Ascending aorta (tissue), 2 donors: ENCODE measurements around the gene LRPPRC. TPM values are rescaled to one million over a fixed set of nuclear protein-coding genes. Genes with fewer than 3 reads are reported as not detected.

Experiments used
- DNase-seq, 2 donors: peaks; one replicate each; pipeline ENCODE4 v3.0.0-alpha.2; 2019; ENCODE audit warnings: low spot score in 2 of 2
- H3K27ac ChIP-seq, 2 donors: fragments of 200-600 bp; sonication (generic); one replicate each; pipeline ENCODE4 v1.5.1; 2016 to 2017; ENCODE audit warnings: mild to moderate bottlenecking in 1 of 2
- H3K27me3 ChIP-seq: fragments of 200-600 bp; sonication (generic); one replicate; pipeline ENCODE4 v1.5.1; 2017
- H3K36me3 ChIP-seq, 2 donors: fragments of 200-600 bp; sonication (generic); one replicate each; pipeline ENCODE4 v1.5.1; 2016
- H3K4me1 ChIP-seq, 2 donors: fragments of 200-600 bp; sonication (generic); one replicate each; pipeline ENCODE4 v1.5.1; 2016 to 2017; ENCODE audit warnings: mild to moderate bottlenecking in 1 of 2
- H3K4me3 ChIP-seq, 2 donors: fragments of 200-600 bp; sonication (generic); one replicate each; pipeline ENCODE4 v1.5.1; 2016 to 2017; ENCODE audit warnings: mild to moderate bottlenecking in 1 of 2
- H3K9me3 ChIP-seq, 2 donors: fragments of 200-600 bp; sonication (generic); one replicate each; pipeline ENCODE4 v1.5.1; 2016
- intact Hi-C: fragments of 100-400 bp; cut with DNase I; formaldehyde crosslinking; loops from one replicate; pipeline ENCODE4 v1.15.1; 2023
- total RNA-seq: library from RNA; depleted of rRNA; stranded (reverse); fragments of >200 nt; gene quantifications from one replicate; pipeline ENCODE4 v1.1.0, GENCODE V29; 2016
- TF ChIP-seq, protein P1 (sequence below), 3 experiments: fragments of 200-600 bp in 2 of 3; fragments of 450-650 bp in 1 of 3; sonication (generic) in 2 of 3; IDR thresholded peaks; one replicate each; pipeline ENCODE4 v1.5.1; 2016 to 2019; ENCODE audit warnings: antibody characterized with exemption in 3 of 3, mild to moderate bottlenecking in 1 of 3, moderate library complexity in 1 of 3

LRPPRC gene
- total RNA-seq, 1 donor from 2014 or later, result 78.1 TPM

DNA sequence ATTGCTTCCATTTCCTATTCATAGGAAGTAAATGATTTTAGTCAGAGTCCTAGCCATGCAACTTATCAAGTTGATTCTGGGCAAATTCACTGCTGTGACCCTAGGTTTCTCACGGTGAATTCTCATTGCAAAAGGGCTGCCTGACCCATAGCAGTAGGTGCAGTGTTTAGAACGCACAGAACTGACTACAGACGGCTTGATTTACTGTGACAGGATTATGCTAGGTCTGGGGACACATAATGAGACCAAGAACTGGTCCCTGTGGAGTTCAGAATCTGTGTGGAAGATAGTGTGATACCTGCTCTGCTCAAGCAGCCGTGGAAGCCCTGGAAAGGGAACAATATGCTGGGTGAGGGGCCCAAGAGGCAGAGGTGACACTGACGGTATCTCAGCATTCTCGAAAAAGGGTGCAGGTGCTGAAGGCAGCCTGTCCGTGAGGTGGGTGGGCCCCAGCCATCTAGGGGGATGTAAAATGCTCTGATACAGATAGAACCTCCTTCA is 110.6 kb downstream of the LRPPRC start:
- DNase-seq, result no peak
- Histone ChIP-seq H3K27ac (no peak overlapping the region), H3K4me3 (no peak overlapping the region), H3K36me3 (peaks cover 15 to 24% of the 10 kb centered on the region in 2 donors), H3K9me3 (no peaks in the 10 kb centered on the region), H3K4me1 (no peaks in the 10 kb centered on the region), H3K27me3 (no peaks in the 10 kb centered on the region)
- TF ChIP-seq, protein P1, sequence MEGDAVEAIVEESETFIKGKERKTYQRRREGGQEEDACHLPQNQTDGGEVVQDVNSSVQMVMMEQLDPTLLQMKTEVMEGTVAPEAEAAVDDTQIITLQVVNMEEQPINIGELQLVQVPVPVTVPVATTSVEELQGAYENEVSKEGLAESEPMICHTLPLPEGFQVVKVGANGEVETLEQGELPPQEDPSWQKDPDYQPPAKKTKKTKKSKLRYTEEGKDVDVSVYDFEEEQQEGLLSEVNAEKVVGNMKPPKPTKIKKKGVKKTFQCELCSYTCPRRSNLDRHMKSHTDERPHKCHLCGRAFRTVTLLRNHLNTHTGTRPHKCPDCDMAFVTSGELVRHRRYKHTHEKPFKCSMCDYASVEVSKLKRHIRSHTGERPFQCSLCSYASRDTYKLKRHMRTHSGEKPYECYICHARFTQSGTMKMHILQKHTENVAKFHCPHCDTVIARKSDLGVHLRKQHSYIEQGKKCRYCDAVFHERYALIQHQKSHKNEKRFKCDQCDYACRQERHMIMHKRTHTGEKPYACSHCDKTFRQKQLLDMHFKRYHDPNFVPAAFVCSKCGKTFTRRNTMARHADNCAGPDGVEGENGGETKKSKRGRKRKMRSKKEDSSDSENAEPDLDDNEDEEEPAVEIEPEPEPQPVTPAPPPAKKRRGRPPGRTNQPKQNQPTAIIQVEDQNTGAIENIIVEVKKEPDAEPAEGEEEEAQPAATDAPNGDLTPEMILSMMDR (IDR thresholded peaks at IDR 0.05), result no peak
- intact Hi-C loops, result no loop called here

DNA sequence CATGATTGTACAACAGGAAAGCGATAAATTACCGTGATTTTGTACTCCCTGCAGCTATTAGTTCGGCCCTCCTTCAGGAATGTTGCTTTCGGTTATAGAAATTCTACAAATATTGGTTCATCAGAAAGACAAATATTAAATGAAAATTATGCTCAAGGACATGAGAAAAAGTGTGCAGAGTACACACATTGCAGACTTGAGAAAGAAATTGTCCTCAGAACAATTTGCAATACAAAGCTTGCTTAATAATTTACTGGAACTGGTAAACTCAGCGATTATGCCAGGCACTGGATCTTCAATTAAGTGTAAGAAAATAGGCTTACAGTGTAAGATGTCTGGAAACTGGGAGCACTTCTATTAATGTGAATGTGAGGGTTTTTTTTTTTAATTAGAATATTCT is 111.1 kb downstream of the LRPPRC start:
- TF ChIP-seq, protein P1 (IDR thresholded peaks at IDR 0.05), result no peak
- DNase-seq, result no peak
- intact Hi-C loops, result no loop called here
- no peaks in the 10 kb centered on the region for H3K9me3 ChIP-seq
- no peak overlapping the region for H3K27ac ChIP-seq
- H3K36me3 ChIP-seq, result peaks cover 10 to 24% of the 10 kb centered on the region in 2 donors
- no peaks in the 10 kb centered on the region for H3K27me3 ChIP-seq
- no peaks in the 10 kb centered on the region for H3K4me1 ChIP-seq
- H3K4me3 ChIP-seq, result no peak overlapping the region

DNA sequence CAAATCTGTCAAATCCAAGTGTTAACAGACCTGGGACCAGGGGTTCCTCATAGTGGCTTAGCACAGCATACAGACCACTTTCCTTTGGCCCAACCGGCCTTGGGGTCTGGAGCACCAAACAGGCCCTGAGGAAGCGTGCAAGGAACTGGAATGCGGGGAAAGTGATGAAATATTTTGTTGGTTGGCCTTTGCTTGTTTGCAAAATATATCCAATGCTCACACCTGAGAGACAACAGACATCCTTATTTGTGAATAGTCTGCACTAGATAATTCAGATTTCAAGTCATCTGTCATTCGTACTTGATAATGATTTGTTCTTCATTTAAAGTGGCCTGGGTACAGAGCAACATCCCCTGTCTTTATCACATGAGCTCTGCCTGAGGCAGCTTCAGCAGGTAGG is 113.5 kb downstream of the LRPPRC start:
- intact Hi-C loops, result no loop called here
- no peak overlapping the region for H3K4me3 ChIP-seq
- no peak overlapping the region for H3K27ac ChIP-seq
- H3K36me3 ChIP-seq, result peaks cover 0 to 3% of the 10 kb centered on the region in 2 donors
- DNase-seq, result no peak
- no peaks in the 10 kb centered on the region for H3K4me1 ChIP-seq
- H3K9me3 ChIP-seq, result no peaks in the 10 kb centered on the region
- no peaks in the 10 kb centered on the region for H3K27me3 ChIP-seq
- TF ChIP-seq, protein P1 (IDR thresholded peaks at IDR 0.05), result no peak

DNA sequence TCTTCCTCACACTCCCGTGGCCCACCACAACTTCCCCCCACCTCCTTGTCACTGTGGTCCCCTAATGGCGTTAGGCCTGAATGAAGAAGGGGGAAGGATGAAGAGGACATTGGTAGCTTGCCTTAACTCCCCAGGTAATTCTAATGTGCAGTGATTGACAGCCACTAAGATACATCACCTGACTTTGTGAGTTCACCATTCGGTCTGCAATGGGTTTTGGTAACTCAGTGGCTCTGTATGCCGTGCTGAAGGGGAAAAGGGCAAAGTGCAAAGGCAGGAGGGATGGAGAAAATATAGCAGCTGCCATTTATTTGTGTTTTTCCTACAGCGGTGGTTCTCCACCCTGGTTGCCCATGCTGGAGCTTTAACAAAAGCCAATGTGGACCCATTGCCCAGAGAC is 114.8 kb downstream of the LRPPRC start:
- Histone ChIP-seq H3K27me3 (no peaks in the 10 kb centered on the region), H3K4me1 (no peaks in the 10 kb centered on the region), H3K4me3 (no peak overlapping the region), H3K27ac (no peak overlapping the region), H3K9me3 (no peaks in the 10 kb centered on the region), H3K36me3 (no peaks in the 10 kb centered on the region)
- TF ChIP-seq, protein P1 (IDR thresholded peaks at IDR 0.05), result no peak
- no peak for DNase-seq
- intact Hi-C loops, result no loop called here

DNA sequence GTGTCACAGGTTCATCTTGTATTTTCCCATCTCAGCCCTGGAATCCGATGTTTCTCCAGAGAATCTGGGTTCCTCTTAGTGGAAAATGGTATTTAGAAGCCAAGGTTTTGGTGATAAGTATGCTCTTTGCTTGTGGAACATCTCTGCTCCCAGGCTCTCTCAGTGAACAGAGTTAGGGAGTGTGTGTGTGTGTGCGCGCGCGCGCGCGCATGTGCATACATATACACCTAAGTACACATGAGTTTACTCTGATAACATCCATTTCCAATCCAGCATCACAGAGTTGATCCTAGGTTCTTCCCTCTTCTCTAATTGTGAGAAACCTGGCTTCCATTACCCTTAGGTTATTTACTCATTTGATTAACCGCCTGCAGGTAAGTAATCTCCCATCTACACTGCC is 115.3 kb downstream of the LRPPRC start:
- H3K27ac ChIP-seq, result no peak overlapping the region
- H3K4me3 ChIP-seq, result no peak overlapping the region
- no peak for DNase-seq
- H3K36me3 ChIP-seq, result no peaks in the 10 kb centered on the region
- H3K4me1 ChIP-seq, result no peaks in the 10 kb centered on the region
- intact Hi-C loops, result no loop called here
- no peaks in the 10 kb centered on the region for H3K9me3 ChIP-seq
- TF ChIP-seq, protein P1 (IDR thresholded peaks at IDR 0.05), result no peak
- no peaks in the 10 kb centered on the region for H3K27me3 ChIP-seq

DNA sequence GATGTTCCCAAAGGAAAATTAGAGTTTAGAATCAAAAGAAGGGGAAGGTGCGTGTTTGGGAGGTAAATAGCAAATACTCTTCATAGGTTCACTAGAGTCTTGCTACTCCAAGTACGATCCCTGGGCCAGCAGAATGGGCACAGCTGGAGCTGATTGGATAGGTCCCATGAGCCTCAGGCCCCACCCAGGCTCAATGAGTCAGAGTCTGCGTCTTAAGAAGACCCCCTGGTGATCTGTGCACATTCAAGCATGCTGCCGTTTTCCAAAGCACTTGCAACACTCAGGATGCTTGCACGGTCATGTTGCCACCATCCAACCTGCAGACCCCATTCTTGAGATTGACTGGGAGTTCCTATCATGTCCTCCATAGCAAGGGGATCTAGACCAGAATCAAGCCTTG is 116.5 kb downstream of the LRPPRC start:
- no peaks in the 10 kb centered on the region for H3K27me3 ChIP-seq
- no peak for DNase-seq
- no peaks in the 10 kb centered on the region for H3K9me3 ChIP-seq
- H3K27ac ChIP-seq, result no peak overlapping the region
- intact Hi-C loops, result loop anchor here (5.0 kb wide), 1 partner anchor 267 kb away; no protein-coding TSS in a partner anchor
- no peaks in the 10 kb centered on the region for H3K4me1 ChIP-seq
- no peaks in the 10 kb centered on the region for H3K36me3 ChIP-seq
- TF ChIP-seq, protein P1 (IDR thresholded peaks at IDR 0.05), result no peak
- H3K4me3 ChIP-seq, result no peak overlapping the region
